GM21526 (cell line): ENCODE results near the gene RAPSN.

Experiments
- ATAC-seq: cut with Tn5 transposase; IDR thresholded peaks from one replicate; pipeline ENCODE4 v1.9.1; 2021; ENCODE audit warnings: moderate library complexity; ENCODE audit not compliant: unreplicated experiment, low FRiP score

RAPSN gene

DNA sequence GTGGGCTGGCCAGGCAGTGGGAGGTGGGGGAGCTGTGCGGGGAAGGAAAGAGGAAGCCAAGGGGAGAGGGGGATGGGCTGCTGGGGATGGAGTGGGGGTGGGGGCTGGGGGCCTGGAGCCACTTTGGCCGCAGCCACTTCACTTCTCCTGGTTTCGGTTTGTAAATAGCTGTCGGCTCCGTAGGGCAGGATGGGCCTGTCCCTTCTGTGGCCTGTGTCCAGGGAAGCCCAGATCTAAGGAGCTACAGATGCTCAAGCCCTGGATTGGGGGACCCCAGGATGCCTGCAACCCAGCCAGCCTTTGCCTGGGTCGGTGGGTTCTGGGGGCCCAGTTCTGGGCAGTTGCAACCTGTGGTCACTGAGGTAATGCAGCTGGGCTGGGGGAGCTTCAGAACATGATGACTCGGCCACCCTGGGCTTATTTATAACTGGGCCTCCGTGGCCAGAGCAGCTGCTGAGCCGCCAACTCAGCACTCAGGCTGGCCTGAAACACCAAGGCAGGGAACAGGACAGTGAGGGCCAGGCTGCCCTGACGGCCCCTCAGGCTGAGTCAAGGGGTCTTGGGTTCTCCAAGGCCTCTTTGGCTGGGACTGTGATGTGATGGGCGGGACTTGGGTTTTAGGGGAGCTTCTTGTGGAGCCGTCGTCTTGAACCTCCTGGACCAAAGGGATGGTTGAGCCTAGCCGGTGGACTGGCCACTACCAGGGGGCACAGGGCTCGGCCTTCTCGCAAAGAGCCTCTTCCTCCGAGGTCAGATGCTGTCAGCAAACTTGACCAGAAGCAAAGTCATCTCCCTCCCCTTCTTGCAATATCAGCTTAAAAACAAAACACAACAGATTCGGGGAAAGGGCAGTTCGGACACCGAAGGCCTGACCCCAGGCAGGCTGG, 55.5 kb downstream of the RAPSN start:
- no peak for ATAC-seq

DNA sequence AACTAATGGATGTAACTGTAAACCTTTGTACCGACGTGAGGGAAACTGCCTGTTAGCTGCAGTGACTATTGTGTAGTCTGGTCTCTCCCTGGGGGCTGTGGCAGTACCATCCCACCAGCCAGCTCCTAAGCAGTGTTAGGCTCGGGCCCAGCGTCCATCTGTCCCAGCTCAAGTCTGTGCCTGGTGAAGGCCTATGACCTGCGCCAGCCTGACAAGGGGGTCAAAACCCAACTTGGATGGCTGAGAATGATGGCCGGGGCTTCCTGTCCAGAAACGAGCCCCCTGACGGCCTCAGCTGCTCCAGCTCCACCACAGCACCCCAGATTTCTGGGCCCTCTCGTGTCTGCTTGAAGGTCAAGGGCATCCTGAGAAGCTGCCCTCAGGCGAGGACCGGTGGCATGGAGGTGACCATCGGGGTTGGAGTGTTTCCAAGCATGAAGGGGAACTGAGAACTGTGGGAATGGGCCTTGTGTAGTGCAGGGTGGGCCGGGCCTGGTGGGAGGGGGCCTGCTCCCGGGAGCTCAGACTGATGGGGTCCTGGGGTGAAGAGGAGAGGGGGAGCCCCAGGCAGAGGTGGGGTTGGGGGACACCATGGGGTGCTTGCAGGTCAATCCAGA, 56.3 kb downstream of the RAPSN start:
- ATAC-seq = no peak

DNA sequence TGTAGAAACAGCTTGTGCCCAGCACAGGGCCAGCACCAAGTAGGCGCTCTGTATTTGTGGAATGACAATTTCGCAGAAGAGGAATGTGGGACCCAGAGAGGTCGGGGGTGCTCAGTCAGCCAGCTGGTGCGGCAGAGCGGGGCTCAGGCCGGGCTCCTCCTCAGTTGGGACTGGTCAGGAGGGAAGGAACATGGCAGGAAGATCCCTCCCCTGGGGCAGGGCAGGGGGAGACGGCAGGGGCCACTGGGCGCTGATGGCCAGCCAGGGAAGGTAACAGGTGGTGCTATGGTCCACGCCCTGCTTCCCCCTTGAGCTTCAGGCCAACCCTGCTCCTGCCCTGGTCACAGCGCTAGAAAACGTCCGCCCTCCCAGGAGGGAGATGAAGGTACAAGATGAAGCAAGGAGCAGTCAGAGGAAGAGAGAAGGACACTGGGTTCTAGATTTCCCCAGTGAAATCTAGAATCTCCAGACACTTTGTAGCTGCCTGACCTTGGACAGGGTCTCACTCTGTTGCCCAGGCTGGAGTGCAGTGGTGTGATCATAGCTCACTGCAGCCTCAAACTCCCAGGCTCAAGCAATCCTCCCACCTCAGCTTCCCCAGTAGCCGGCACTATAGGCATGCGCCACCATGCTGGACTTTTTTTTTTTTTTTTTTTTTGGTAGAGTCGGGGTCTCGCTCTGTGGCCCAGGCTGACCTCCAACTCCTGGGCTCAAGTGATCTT, 57.1 kb downstream of the RAPSN start:
- no peak for ATAC-seq

DNA sequence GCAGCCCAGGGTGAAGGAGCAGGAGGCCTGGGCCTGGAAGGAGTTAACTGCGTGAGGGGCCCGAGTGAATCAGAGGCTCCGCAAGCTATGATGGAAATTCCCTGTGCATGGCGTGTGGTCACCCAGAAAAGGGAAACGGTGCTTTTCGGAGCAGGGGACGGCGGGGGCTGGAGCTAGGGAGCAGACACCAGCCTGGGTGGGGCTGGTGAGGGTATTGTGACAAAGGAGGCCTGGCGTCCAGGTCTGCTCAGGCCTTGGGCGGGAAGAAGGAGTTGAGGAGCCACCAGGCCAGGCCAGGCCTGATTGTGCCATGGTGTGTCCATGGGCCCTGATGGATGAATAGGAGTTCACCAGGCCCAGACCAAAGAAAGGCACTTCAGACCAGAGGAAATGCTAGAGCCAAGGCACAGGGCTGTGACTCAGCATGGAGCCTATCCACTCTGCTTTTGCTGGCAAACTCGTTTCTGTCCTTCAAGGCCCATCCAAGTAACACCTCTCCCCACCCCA, 57.8 kb downstream of the RAPSN start:
- no peak for ATAC-seq

DNA sequence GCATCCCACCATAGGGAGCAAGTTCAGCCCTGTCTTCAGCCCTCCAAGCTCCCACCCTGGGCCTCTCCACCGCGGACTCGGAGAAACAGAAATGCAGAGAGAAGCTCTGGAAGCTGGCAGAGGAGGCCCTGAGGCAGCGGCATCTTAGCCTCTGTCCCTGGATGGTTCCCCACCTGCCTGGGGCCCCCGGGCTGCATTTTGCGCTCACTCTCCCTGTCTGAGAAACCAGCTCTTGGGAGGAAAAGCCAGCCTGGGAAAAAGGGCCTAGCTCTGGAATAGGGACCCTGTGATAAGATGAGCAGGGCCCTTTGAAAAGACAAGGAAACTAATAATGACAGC, 58.5 kb downstream of the RAPSN start:
- ATAC-seq = no peak

DNA sequence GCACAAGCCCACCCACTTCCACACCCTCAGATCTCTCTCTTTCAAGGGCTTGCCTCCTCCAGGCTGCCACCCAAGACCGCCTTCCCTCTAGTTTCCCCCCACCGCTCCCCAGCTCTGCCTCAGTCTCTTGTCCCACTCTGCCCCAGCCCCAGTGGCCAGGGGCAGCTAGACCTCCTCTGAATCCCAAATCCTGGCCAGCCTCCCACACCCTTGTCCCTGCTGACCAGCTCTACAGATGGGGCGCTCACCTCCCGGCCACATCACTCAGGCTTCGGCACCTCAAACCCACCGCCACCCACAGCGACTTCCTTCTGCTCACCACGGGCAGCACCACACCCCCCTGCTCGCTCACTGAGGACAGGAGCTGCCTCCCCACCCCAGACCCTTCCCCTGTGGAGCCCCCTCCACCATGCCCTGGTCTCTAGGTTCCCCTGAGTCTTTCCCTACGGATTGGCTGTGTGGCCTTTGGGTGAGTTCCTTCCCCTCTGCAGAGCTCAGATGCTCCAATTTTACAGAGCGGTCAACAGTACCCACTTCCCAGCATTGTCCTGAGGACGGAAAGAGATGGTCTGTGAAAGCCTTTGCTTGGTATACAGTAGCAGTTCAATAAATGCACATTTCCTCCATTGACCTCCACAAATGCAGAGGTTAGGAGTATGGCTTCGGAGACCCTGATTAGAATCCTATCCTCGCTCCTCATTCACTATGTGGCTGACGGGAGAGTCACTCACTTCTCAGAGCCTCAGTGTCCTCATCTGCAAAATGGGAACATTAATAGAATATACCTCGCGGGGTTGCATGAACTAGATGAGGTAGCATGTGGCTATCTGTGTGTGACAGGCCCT, 59.1 kb downstream of the RAPSN start:
- ATAC-seq = no peak

DNA sequence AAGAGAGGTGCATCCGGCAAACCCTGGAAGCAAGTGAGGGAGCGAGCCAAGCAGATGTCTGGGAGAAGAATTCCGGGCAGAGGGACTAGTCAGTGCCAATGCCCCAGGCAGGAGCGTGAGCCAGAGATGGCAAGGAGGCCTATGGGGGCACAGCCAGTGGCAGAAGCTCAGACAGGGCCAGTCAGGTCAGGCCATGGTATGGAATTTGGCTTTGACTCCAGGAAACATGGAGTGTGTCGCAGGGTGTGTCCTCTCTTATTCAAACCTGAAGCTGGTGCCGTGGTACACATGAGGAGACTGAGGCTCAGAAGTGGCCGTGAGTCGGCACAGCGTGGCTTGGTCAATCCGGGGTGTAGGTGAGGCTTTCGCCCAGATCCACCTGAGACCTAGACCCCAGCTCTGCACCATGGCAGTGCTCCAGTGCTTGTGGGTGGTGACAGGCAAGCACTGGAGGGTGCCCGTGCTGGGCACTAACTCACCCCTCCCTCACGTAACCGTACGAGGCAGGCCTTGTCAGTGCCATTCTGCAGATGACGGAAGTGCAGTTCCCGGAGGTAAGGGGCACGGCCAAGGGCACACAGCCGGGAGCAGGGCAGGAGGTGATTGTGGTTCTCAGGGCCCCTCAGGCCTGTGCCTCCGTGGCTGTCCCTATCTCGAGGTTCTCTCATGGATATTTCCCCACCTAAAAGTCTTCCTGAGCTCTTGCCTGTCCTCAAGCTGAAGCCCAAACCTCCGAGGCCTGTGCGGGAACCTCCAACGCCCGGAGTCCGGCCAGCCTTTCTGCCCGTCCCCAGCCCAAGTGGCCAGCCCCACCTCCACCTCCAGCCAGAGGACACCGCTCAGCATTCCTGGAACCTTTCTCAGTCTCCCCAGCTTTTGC, 60.0 kb downstream of the RAPSN start:
- no peak for ATAC-seq

DNA sequence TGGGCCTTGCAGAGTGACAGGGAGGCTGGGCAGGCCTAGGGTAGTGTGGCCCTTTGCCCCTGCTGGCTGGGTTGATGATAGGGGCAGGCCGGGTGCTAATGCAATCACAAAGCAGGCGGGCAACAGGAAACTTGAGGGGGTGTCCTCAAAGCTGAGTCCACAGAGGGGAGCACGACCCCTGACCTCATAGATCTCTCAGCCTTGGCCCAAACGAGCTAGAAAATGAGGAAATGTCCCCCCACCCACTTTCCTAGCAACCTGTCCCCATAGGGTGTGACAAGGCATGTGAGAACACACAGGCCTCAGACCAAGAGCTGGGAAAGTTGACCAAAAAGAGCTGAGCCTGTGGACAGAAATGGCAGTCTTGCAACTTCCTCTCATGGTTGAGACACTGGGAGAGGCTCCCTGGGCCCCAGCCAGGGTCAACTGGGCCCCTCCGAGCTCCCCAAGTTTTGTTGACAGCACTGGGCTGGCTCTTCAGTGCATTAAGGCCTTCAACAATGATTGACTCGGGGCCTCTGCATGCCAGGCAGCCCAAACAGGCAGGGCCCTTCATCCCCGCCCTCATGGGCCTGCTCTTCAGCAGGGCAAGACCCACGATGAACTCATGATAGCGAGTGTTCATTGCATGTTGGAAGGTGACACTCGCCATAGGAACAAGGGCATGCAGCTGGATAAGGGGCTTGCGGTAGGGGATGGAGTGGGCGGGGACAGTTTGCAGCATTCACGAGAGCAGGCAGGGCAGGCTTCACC, 60.8 kb downstream of the RAPSN start:
- no peak for ATAC-seq
